ENCODE results near the gene CDKN1C.

Gene CDKN1C

DNA sequence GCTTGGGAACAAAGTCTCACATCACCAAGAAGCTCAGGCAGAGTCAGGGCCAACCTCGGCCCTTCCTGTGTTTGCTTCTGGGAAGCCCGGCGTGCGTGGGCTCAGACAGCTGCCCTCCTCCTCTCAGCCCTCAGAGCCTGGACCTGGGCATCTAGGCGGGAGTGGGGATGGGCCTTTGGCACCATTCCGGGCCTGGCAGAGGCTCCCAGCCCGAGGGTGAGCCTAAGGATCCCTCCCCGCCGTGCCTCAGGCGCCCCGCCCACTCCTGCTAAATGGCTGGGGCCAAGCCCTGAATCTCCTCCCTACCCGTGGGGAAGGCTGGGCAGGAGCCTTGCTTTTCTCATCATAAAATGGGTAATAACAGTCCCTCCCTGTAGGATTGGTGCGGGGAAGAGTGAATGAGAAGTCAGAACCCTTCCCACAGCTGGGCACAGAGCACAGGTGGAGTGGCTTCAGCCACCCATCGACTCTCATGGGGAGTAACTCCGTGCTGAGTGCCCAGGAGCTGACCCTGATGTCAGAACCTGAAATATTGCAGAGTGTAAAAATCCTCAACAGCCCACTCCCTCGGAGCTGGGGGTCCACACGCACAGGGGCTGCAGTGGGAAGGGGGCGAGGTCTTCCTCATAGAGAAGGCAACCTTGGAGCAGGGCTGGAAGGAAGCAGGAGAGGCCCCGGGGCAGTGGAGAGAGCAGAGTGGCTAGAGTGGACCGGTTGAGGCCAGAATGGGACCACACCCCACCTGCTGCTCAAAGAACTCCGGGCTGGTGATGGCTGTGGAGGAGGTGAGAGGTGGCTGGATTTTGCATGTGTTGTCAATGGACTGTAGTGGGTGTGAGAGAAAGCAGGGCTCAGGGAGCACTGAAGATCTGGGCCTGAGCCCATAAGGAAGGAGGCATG, 18.8 kb upstream of the CDKN1C start:
- no peak for TF ChIP-seq FOXP2 (optimal IDR thresholded peaks at IDR 0.05; ENCODE audit: borderline replicate concordance, extremely low read depth, extremely low read length, insufficient read depth)
- TF ChIP-seq TAF1 (IDR thresholded peaks at IDR 0.05; ENCODE audit: borderline replicate concordance, insufficient read depth, low read length), result no peak
- TF ChIP-seq POLR2AphosphoS5 (IDR thresholded peaks at IDR 0.05; ENCODE audit: low read depth, low read length), result no peak

DNA sequence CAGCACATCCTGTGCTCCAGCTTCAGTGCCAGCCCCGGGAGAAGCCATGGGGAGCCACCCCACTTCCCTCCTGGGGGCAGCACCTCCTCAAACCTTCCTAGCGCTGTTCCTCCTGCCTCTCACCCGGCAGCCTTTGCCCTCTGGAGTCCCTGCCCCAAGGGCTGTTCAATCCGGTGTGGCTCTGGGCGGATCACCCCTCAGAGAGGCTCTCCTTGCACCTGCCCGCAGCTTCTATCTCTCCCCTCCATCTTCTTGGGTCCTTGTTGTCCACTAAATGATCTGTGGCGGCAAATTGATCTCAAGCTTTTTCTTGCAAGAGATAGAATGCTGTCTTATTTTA, 18.1 kb upstream of the CDKN1C start:
- TF ChIP-seq SIN3A (IDR thresholded peaks at IDR 0.05; ENCODE audit: borderline replicate concordance, insufficient read depth, low read length) (no peak), POLR2AphosphoS5 (IDR thresholded peaks at IDR 0.05; ENCODE audit: low read depth, low read length) (no peak), FOXP2 (optimal IDR thresholded peaks at IDR 0.05; ENCODE audit: borderline replicate concordance, extremely low read depth, extremely low read length, insufficient read depth) (no peak), TAF1 (IDR thresholded peaks at IDR 0.05; ENCODE audit: borderline replicate concordance, insufficient read depth, low read length) (no peak)
- TF ChIP-seq, protein P1, sequence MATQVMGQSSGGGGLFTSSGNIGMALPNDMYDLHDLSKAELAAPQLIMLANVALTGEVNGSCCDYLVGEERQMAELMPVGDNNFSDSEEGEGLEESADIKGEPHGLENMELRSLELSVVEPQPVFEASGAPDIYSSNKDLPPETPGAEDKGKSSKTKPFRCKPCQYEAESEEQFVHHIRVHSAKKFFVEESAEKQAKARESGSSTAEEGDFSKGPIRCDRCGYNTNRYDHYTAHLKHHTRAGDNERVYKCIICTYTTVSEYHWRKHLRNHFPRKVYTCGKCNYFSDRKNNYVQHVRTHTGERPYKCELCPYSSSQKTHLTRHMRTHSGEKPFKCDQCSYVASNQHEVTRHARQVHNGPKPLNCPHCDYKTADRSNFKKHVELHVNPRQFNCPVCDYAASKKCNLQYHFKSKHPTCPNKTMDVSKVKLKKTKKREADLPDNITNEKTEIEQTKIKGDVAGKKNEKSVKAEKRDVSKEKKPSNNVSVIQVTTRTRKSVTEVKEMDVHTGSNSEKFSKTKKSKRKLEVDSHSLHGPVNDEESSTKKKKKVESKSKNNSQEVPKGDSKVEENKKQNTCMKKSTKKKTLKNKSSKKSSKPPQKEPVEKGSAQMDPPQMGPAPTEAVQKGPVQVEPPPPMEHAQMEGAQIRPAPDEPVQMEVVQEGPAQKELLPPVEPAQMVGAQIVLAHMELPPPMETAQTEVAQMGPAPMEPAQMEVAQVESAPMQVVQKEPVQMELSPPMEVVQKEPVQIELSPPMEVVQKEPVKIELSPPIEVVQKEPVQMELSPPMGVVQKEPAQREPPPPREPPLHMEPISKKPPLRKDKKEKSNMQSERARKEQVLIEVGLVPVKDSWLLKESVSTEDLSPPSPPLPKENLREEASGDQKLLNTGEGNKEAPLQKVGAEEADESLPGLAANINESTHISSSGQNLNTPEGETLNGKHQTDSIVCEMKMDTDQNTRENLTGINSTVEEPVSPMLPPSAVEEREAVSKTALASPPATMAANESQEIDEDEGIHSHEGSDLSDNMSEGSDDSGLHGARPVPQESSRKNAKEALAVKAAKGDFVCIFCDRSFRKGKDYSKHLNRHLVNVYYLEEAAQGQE (IDR thresholded peaks at IDR 0.05; ENCODE audit: insufficient read depth in 1 of 2, low read depth in 2 of 2, low read length in 2 of 2), result no peak

GRCh38 chr11:2902784-2903671, 17.5 kb upstream of the CDKN1C start:
- TF ChIP-seq POLR2AphosphoS5 (IDR thresholded peaks at IDR 0.05; ENCODE audit: low read depth, low read length) (no peak), FOXP2 (optimal IDR thresholded peaks at IDR 0.05; ENCODE audit: borderline replicate concordance, extremely low read depth, extremely low read length, insufficient read depth) (no peak), TAF1 (IDR thresholded peaks at IDR 0.05; ENCODE audit: borderline replicate concordance, insufficient read depth, low read length) (no peak), SIN3A (IDR thresholded peaks at IDR 0.05; ENCODE audit: borderline replicate concordance, insufficient read depth, low read length) (no peak)
- TF ChIP-seq, protein P1 (IDR thresholded peaks at IDR 0.05; ENCODE audit: insufficient read depth in 1 of 2, low read depth in 2 of 2, low read length in 2 of 2), result no peak

DNA sequence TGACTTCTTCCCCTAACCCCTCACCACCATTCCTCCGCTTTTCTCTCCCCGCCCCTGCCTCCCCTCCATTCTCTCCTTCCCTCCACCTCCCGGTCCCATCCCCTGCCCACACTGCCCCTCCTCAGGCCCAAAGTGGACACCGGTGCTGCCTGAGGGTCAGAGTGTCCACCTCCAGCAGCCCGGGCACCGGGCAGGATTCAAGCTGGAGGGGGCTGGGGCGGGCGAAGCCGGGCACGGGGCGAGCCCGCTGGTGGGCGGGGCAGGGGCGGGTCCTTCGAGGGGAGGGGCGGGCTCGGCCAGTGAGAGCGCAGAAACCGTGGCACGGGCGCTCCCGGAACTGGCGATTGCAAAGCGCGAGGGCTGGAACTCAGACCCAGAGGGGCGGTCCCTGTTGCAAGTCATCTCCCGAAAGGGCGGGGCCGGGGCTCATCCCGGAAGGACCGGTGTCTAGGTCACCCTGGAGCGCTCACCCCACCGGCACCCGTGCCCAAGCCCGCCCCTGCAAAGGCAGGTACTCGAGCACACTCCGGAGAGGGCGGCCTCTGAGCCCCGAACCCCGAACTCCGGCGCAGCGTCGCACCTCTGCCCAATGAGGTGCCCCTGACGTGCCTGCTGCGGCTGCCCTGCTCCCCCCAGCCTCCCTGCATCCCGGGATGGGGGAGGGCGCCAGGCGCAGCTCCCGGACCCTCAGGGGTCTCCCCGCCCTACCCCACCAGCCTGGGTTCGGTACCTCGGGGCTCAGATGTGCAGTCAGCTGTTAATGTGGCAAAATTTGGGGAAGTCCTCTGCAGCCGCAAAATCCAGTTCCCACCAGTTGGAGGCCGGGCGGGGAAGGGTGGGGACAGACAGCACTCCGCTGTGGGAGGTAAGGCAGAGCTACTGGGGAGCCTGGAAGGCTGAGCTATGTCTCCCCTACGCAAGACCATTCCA, 16.5 kb upstream of the CDKN1C start:
- TF ChIP-seq POLR2AphosphoS5 (IDR thresholded peaks at IDR 0.05; ENCODE audit: low read depth, low read length), result peak; percentile 43; the same call in 1 of the 2 replicates
- TF ChIP-seq SIN3A (IDR thresholded peaks at IDR 0.05; ENCODE audit: borderline replicate concordance, insufficient read depth, low read length), result no peak

GRCh38 chr11:2901196-2901796, 15.7 kb upstream of the CDKN1C start:
- TF ChIP-seq TAF1 (IDR thresholded peaks at IDR 0.05; ENCODE audit: borderline replicate concordance, insufficient read depth, low read length), result no peak

DNA sequence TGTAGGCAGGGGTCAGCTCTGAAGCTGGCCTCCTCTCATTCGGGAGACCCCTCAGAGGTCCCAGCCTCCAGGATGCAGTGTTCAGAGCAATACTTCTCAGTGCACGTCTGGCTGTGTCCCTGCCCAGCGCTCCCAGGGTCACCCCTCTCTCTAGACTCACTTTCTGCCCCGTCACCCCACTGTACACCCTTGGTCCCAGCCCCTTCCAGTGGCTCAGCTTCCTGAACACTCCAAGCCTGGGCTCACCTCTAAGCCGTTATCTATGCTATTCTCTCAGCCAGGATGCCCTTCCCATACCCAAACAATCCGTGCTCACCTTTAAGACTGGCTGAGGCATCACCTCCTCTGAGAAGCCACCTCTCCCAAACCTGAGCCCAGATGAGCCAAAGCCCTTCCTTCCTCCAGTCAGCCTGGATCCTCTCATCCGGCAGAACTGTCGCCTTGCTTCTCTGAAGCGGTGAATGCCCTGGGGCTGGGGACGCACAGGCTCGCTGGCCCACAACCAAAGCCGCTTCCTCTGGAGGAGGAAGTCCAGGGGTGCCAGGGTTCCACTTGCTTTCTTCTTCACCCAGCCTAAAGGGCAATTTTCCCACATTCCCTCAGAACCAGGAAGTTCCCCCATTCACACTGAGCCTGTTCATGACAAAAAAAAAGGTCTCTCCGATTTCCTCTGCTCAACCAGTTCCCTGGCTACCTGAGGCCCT, 13.7 kb upstream of the CDKN1C start:
- TF ChIP-seq POLR2AphosphoS5 (IDR thresholded peaks at IDR 0.05; ENCODE audit: low read depth, low read length), result no peak
- TF ChIP-seq FOXP2 (optimal IDR thresholded peaks at IDR 0.05; ENCODE audit: borderline replicate concordance, extremely low read depth, extremely low read length, insufficient read depth), result no peak
- TF ChIP-seq, protein P1 (IDR thresholded peaks at IDR 0.05; ENCODE audit: insufficient read depth in 1 of 2, low read depth in 2 of 2, low read length in 2 of 2), result peak in 1 of 2 experiments; percentile 33; a peak in 1 of 4 replicates
- 0 out of 2 replicates have a peak, but pooled peaks have one; percentile 36 for TF ChIP-seq TAF1 (IDR thresholded peaks at IDR 0.05; ENCODE audit: borderline replicate concordance, insufficient read depth, low read length)
